Tongue (tissue), 2 donors: ENCODE results near the gene TRPM6. TPM values are rescaled to one million over a fixed set of nuclear protein-coding genes. Genes with fewer than 3 reads are reported as not detected.

Experiments
- DNase-seq: peaks from one replicate; pipeline ENCODE4 v3.0.0-alpha.2; 2015
- total RNA-seq: library from RNA; depleted of rRNA; stranded (reverse); fragments of >200 nt; gene quantifications from one replicate; pipeline ENCODE4 v1.2.3, GENCODE V29; 2014

TRPM6 gene
- total RNA-seq, 1 donor from 2014 or later: 0.72 TPM

DNA sequence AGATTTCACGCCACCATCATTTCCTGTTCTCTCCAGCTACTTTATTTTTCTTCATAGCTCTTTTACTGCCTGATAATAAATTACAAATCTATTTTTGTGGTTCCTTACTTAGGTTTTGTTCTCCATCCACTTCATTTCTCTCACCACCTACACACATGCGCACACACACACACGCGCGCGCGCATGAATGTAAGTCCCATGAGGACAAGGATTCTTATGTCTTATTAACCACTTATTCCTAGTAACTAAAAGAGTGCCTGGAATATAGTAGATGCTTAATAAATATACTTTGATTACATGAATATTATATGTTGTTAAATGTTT is 116.5 kb downstream of the TRPM6 start:
- DNase-seq: no peak

DNA sequence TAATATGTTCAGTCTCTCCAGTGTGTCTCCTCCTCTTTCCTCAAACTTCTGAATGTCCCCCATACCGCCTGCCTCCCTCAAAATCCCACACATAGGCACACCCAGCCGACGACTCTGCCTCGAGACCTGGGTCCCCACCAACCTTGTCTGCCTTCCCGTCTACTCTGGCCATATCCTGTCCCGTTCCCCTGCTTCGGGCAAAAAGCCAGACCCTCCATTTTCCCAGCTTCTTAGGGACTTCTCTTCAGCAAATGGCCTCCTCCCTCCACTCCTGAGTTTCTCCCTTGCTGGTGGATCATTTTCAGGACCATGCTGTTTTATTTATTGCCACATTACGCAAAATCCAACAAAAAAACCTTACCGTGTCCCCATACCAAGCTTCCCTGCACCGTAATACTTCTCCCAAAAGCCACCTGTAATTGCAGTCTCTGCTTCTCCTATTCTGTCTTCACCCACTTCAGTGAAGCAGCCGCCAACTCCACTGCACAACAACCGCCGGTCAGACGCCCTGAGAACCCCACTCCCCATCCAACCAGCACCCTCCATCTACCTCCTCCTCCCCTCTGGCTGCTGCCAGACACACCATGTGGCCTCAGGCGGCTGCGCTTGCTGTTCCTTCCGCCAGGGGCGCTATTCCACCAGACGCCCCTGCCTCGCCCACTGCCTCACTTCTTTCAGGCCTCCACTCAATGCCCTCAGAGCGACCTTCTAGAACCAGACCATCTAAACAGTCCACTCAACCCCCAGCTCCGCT is 117.0 kb downstream of the TRPM6 start:
- DNase-seq: no peak

DNA sequence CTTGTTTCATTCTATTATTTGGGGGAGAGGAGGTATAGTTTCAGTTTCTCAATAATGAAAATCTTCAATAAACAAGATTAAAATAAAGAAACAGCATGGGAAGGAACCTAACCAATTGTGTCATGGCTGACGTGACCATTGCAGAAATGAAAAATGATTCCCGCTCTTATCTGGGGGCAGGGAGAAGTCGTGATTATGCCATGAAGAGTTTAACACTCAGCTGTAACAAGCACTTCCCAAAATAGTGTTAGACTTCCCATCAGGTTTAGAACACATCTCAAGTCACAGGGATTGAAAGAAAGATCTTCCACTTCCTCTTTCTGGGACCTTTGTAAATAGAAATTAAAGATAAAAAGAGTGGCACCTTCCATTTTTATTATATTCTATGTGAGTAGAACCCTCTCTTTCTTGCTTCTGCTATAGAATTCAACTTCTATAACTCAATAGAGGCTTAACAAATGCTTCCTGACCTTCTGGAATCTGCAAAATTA is 122.2 kb downstream of the TRPM6 start:
- DNase-seq: no peak

DNA sequence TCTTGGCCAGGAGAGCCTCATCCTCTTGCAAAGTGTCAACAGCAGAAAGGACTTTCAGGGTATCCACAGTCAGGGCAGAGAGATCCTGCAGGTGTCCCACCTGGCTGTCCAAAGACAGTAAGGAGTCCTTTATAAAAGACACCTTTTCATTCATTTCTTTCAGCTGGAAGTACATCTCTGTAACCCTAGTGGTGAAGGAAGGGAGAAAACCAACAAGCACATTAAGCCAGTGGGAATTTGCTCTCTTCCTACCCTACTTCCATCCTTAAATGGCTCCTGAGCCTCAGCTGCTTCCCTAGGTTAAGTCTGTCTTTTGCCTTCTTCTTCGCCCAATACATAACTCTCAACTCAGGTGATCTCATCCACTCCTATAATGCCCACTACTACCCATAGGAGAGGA is 124.8 kb downstream of the TRPM6 start:
- no peak for DNase-seq

DNA sequence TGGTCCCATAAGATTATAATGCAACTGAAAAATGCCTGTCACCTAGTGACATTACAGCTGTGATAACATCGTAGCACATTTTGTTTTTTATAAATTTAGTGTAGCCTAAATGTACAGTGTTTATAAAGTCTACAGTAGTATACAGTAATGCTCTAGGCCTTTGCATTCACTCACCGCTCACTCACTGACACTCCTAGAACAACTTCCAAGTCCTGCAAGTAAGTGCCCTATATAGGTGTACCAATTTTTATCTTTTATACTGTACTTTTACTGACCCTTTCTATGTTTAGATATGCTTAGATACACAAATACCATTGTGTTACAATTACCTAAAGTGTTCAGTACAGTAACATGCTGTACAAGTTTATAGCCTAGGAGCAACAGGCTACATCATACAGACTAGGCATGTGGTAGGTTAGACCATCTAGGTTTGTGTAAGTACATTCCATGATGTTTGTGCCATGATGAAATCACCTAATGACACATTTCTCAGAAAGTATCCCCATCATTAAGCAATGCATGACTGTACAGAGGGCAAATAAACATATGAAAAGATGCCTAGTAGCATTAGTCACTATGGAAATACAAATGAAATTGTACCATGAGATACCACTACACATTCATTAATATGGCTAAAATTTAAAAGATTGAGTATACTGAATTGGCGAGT is 127.6 kb downstream of the TRPM6 start:
- DNase-seq: no peak

DNA sequence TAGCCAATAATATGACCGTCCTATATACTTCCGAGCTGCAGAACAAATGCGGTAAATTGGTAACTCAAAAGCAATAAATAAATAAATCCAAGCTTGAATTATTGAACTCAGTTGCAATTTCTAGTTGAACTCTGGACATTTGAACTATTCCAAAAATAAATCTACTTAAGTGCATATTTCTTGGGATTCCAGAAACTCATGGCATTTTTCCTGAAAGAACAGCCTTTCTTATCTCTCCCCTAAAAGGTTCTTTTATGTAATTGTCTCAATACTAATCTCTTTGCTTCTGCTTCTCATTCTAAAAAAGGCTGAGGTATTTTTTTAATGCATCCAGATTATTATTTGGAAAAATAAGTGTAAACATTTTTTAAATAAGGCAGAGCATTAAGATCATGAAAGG is 131.7 kb downstream of the TRPM6 start:
- no peak for DNase-seq

DNA sequence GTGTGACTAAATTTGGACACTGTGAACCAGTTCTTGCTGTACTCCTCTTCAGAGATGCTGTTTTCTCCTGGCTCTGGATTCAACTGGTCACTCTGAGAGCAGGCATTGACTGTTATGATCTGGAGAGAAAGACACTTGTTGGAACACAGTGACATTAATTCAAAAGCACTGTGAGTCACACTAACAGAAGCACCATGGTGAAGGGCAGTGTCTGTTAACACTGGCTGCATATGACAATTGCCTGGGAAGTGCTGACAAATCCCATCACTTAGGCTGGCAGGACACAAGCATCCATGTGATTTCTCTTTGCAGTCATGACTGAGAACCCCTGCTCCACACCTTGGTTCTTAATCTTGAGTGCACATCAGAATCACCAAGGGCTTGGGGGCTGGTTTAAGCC is 132.4 kb downstream of the TRPM6 start:
- DNase-seq: no peak

DNA sequence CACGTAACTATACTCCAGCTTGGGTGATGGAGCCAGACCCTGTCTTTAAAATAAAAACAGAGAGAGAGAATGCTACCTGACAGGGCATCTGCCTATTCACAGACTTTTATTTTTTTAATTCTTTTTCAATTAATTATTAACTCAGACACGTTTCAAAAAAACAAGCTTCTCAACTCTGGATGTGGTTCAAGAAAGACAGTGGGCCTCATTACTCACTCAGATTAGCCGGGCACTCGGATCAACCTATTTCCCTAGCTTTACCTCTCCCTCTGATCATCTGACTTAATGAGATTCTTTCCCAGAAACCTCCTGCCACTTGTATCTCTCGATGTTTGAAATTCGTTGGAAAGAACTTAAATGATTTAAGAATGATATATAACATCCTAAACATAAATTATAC is 134.1 kb downstream of the TRPM6 start:
- no peak for DNase-seq

DNA sequence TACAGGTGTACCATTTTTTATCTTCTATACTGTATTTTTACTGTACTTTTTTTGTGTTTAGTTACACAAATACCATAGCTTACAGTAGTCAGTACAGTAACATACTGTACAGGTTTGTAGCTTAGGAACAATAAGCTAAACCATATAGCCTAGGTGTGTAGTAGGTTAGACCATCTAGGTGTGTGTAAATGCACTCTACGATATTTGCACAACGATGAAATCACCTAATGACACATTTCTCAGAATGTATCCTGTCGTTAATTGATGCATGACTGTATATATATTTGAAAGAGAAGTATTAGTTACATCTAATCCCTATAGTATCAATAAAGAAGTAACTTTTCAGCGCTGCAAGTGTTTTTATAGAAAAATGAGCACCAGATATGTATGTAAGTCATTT is 138.8 kb downstream of the TRPM6 start:
- DNase-seq: no peak

DNA sequence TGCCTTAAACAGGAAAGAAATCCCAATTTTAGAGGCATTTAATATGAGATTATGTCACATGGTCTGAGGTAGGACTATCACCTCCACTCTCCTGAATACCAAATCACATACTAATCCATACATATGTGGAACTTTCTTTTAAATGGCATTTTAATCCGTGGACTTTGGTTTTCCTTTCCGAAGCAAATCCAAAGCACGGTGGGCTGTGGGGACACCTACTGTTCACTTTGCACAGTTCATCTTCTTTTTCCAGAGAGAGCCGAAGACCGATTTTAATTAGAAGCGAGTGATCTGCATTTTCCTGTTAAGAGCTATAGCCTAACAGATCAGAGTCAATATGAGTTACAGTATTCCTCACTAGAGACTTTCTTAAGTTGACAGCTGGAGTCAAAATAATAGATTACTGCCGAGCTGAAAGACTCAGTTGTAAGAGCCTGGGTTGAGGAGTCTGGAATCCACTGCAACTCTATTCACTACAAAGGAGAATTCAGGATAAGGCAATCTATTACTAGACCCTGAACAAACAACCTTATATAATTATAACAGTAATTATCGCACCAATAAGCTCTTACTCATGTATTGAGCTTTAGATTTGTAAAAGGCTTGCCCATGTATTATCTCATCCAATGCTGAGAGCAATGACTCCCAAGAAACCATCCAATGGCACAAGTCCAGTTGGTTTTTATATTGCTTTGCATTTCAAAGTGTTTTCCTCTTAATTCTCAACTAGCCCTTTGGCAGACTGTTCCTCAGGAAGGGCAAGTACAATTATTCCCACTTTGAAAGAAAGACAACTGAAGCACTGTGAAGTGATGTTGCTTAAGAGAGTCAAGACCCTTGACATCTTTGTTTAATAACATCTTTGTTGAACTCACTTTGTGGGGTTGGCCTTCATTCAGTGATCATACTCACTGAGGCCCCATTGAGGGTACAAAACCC is 144.7 kb downstream of the TRPM6 start:
- DNase-seq: peak; percentile 51

DNA sequence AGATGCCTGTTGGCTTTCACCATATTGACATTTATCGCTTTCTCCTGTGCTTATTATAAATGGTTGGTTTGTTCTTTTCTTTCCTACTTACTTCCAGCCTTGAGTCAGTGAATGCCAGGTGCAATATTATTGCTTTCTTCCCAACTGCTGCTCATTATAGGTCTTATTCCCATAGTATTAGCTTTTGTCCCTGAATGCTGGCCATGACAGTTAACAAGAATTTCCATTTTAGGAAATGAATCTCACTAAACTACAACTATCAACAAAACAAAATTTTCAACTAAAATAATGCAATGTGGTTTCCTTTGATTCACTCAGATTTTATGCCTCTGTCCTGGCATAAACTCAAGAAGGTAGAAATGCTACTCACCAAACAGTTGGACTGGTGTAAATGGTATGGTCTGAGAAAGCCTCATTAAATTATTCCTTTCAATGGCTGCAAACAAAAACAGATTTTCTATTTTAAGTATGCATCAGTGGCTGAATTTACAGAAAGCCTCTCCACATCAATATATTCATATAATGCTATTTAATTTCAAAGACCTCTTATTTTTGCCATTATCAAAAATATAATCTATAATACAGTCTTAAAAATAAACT is 145.4 kb downstream of the TRPM6 start:
- DNase-seq: no peak

DNA sequence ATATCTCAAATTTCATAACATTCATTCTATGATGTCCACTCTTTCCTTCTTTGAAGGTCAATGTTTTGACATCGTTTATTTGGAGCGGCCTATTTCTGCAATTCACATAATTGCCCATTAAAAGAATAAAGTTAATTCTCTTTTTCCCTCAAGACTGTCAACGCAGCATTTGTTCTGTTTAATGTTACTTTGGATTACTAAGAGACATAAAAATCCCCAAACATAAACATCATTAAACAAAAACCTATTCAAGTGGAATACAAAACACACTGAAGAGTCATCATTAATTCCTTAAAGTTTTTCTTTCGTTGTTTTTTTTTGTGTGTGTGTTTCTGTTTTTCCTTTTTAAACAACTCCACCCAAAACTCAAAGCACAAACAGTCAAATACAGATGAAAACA is 151.1 kb downstream of the TRPM6 start:
- DNase-seq: no peak

DNA sequence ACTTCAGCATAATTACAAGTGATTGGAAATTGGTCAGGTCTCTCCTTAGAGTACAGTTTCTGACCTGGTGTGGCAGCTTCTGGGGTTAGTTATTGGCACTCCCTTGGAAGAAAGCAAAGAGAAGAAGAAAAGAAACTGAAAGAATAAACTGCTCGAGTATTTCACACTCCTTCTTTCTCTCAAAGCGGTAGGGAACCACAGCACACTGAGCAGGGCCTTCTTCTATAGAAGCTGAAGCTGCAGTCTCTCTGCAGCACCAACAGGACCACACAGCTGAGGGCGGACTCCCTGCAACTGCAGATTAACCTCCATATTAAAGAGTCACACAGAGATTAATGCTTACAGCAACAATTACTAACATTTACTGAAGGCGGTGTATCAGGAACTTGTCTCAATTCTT is 152.0 kb downstream of the TRPM6 start:
- DNase-seq: no peak

DNA sequence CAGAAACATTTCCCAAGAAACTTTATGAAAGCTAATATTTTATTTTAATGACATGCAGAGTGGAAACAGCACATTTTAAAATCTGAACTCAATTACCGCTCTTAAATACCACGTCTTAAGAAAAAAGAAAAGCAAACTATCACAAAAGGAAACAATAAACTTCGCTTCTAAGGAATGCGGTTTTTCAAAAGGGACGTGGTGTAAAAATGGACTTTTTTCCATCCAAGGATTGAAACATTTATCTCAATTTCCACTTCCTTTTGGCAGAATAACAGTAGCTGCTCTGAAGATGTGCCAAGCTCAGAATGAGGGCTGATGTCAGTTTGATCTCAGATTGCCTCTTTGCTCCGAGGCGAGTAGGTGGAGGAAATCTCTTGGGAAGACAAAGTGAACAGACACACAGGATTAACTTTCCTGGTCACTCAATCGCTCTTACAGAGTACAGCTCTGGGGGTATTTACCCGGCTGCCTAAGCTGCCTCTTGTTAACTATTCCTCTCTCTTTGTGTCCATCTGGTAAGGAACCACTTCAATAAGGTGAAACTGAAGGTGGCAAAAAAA is 158.5 kb downstream of the TRPM6 start:
- DNase-seq: peak; percentile 6

DNA sequence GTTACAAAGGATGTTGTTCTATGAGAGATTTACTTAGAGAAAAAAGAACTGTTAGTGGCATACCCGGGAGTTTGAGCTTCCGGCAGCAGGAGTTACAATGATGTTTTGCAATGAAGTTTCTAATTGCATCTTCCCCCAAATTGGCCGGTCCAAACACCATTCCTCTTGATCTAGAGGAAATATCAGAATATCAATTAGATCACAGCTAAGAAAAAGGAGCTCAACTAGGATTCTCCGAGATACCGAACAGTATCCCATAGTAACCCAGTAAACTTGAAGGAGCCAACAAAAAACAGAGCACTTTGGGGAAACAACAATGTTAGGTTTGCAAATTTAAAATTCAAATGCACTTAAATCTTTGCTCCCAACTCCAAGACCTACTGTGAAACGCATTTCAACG is 159.5 kb downstream of the TRPM6 start:
- DNase-seq: no peak

DNA sequence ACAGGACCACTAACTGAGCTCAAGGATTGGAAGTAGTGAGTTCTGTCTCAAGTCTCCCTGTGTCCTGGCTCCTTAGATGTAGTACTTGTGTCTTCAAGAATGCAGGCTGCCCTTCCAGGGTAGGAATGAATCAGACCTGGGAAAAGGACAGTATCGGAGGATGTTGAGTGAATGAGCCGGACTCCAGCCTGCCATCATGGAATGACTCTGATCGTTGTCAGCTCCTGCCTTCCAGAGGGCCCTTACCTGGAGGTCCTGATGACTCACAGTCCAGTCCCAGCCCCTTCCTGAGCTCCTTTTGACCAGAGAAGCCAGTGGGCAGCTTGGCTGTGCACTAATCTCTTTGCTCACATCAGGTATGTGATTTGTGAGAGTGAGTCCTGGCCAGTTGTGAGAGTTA is 161.1 kb downstream of the TRPM6 start:
- no peak for DNase-seq

DNA sequence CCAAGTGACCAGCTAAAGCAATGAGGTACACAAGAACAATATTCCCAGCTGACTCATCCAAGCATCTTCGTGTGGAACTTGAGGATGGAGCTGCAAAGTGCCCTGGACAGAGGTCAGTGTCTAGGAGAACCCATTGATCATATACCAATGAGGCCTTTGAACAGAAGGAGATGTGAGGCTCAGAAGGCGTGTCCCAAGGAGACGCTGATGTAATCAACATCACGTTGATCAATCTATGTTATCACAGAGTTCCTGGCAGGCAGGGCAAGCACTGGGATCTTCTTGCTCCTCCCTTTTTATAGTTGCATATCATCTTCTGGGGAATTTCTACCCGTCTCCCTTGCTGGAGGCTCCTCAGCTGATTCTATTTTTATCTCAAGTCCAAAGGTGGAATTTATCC is 163.4 kb downstream of the TRPM6 start:
- DNase-seq: no peak

DNA sequence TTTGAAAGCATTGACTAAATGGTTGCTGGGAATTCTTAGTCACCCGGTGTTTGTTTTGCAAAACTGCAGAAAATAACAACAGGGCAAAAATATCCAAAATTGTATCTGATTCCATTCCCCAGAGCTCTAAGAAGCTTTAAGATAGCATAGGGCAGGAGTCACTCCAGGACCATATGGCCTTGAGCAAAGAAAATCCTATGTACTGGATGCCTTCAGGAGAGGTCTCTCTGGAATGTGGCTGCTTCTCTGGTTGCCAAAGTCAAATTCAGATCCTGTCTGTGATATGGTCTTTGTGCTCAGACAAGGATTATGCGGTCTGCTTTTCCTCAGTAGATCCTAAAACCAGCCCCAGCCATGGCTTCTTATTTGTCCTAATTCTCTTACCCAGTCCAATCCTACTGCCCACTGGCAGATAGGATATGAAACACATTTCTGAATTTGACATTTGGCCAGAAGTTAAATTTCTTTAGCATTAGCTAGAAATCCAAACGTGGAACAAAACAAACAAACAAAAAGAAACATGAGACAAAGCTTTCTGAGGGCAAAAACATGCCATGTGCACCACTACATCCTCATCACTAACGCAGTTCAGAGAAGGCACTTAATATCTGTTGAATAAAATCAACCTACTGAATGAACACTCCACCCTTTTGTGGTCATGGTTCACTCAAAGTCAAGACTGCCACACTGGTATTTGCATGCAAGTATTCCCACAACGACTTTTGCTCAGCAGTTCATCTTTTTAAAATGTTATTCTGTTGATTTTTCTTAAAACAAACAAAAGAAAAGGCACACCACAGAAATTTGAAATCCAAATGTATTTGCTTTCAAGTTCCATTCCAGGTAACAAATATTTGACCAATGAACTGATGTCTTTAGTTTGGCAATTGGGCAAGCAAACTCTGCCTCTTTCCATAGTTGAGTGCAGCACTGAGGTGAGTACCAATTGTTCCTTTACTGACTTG is 165.7 kb downstream of the TRPM6 start:
- DNase-seq: no peak

DNA sequence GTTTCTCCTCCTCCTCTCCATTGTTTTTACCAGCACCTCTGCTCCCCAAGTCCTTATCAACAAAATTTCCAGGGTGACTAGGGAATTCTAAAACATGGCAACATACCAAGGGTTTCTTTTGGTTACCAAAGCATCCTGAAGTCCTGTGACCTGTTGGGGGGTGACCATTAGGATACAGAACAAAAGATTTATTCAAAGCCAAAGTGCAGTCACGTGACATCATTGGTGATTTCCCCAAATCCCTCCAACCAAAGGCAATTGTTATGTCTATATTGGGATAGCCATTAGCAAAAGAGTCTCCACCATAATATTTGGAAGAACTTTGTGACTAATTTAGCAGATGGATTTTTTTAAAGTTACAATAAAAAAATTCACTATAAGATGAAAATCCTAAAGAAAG is 168.4 kb downstream of the TRPM6 start:
- DNase-seq: no peak

DNA sequence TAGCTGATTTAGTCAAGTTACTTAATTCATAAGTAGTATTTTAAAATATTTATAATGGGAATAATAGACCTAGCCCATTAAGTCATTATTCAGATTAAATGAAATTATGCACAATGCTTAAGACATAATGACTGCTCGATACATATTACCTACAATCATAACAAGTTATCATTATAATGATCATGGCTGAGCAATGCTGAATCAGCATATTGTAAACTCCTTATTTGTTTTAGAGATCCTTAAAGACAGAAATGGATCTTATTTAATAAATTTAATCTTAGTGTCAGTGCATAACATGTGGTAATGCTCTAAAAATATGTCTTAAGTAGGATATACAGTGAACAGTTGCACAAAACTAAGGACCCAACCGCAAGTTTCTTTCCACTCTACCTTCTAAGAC is 169.0 kb downstream of the TRPM6 start:
- no peak for DNase-seq

DNA sequence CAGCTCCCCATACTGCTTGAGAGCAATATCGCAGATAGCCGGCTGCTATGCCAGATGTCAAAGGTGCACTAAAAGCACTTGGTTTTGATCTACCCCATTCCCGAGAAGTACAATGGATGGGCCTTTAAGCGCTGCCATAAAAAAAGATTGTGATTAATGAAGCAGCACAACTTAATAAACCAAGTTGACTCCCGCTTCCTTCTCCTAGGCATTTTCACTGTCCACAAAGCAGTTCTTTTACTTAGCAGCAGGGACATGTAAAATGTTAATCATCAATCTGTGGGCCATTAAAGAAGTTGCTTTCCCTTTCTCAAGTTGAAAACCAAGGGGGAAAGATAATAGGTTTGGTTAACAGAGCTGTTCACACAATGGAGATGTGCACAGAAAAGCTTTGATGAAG is 176.4 kb downstream of the TRPM6 start:
- no peak for DNase-seq
